HepG2 (cell line): ENCODE results near the gene CYP2C19. TPM values are rescaled to one million over a fixed set of nuclear protein-coding genes. Genes with fewer than 3 reads are reported as not detected.
A peak's percentile ranks its signal among the peaks of the same experiment; 100 is the strongest.

Source experiments
- BCL6 ChIP-seq: IDR thresholded peaks from 2 replicates; pipeline ENCODE4 v1.6.1; 2016; ENCODE audit warnings: missing genetic modification reagents, missing compliant biosample characterization
- EP300 ChIP-seq, 3 experiments: sonication (generic) in 1 of 3; formaldehyde crosslinking in 1 of 3; IDR thresholded peaks; 2 replicates each; pipeline versions ENCODE4 v1.5.1 to v1.6.1; 2011 to 2020; ENCODE audit warnings: low read depth in 2 of 3, low read length in 2 of 3, borderline replicate concordance in 1 of 3, improper control_type of control experiment in 1 of 3, mild to moderate bottlenecking in 1 of 3, missing genetic modification reagents in 1 of 3, moderate library complexity in 1 of 3
- HDAC1 ChIP-seq: sonication (generic); formaldehyde crosslinking; IDR thresholded peaks from 2 replicates; pipeline ENCODE4 v1.5.1; 2020; ENCODE audit warnings: mild to moderate bottlenecking, missing genetic modification reagents
- HNF4A ChIP-seq: sonication (generic); formaldehyde crosslinking; IDR thresholded peaks from 2 replicates; pipeline ENCODE4 v1.4.0; 2020; ENCODE audit warnings: missing genetic modification reagents
- KMT2B ChIP-seq: IDR thresholded peaks from 2 replicates; pipeline ENCODE4 v1.6.1; 2016; ENCODE audit warnings: missing genetic modification reagents, missing compliant biosample characterization
- NR2C2 ChIP-seq: sonication (generic); formaldehyde crosslinking; IDR thresholded peaks from 2 replicates; pipeline ENCODE4 v1.4.0; 2020; ENCODE audit warnings: missing genetic modification reagents, mild to moderate bottlenecking, moderate library complexity, borderline replicate concordance
- POGZ ChIP-seq: sonication (generic); formaldehyde crosslinking; IDR thresholded peaks from 2 replicates; pipeline ENCODE4 v1.4.0; 2020; ENCODE audit warnings: mild to moderate bottlenecking, missing genetic modification reagents
- SRSF4 ChIP-seq: fragments of 200-400 bp; formaldehyde crosslinking; IDR thresholded peaks from one replicate; pipeline ENCODE4 v1.6.1; 2018; ENCODE audit warnings: mild to moderate bottlenecking, low read depth, low read length, moderate library complexity; ENCODE audit not compliant: poor library complexity, severe bottlenecking
- ZFP1 ChIP-seq: IDR thresholded peaks from 2 replicates; pipeline ENCODE4 v1.6.1; 2016
- ZNF124 ChIP-seq: sonication (generic); formaldehyde crosslinking; IDR thresholded peaks from 2 replicates; pipeline ENCODE4 v1.4.0; 2020; ENCODE audit warnings: missing genetic modification reagents
- ZNF567 ChIP-seq: sonication (generic); formaldehyde crosslinking; IDR thresholded peaks from 2 replicates; pipeline ENCODE4 v1.8.1; 2023; ENCODE audit warnings: mild to moderate bottlenecking, missing genetic modification reagents, borderline replicate concordance
- ZNF879 ChIP-seq: sonication (generic); formaldehyde crosslinking; IDR thresholded peaks from 2 replicates; pipeline ENCODE4 v1.8.1; 2023; ENCODE audit warnings: missing genetic modification reagents
- polyA plus RNA-seq, 8 experiments: library from polyadenylated mRNA; depleted of rRNA in 3 of 8; stranded (reverse) in 7 of 8; unstranded in 1 of 8; fragments of >200 nt; fragmentation: Illumina TruSeq in 4 of 8; extraction: Trizol in 4 of 8; gene quantifications; 2 replicates each; pipeline versions ENCODE4 v1.2.1 to v1.2.3, GENCODE V29; 2011 to 2016; ENCODE audit warnings: low read depth in 4 of 8, missing spikeins in 1 of 8, mixed read lengths in 1 of 8; ENCODE audit not compliant: insufficient read depth in 1 of 8
- total RNA-seq, 5 experiments: library from RNA; depleted of rRNA; stranded (reverse); fragments of >200 nt; fragmentation: Illumina TruSeq; extraction: Trizol; gene quantifications; 2 replicates each; pipeline ENCODE4 v1.2.3, GENCODE V29; 2016; ENCODE audit warnings: low read depth in 1 of 5
- TF ChIP-seq, protein P1 (sequence below): sonication (generic); formaldehyde crosslinking; IDR thresholded peaks from 2 replicates; pipeline ENCODE4 v1.4.0; 2020; ENCODE audit warnings: missing genetic modification reagents
- TF ChIP-seq, protein P2 (sequence below): IDR thresholded peaks from 2 replicates; pipeline ENCODE4 v1.6.1; 2016
- TF ChIP-seq, protein P3 (sequence below): sonication (generic); formaldehyde crosslinking; conservative IDR thresholded peaks from 2 replicates; pipeline ENCODE4 v1.4.0; 2020; ENCODE audit warnings: missing genetic modification reagents
- TF ChIP-seq, protein P4 (sequence below), 2 experiments: sonication (generic) in 1 of 2; formaldehyde crosslinking in 1 of 2; IDR thresholded peaks; 2 replicates each; pipeline versions ENCODE4 v1.4.0 to v1.6.1; 2016 to 2020; ENCODE audit warnings: borderline replicate concordance in 1 of 2, low read depth in 1 of 2, mild to moderate bottlenecking in 1 of 2, missing genetic modification reagents in 1 of 2

CYP2C19 gene
- total and polyA plus RNA-seq, 2 of the 13 experiments (the other 11 are each of a cell fraction or from before 2014, with no cell fraction given) = not detected

DNA sequence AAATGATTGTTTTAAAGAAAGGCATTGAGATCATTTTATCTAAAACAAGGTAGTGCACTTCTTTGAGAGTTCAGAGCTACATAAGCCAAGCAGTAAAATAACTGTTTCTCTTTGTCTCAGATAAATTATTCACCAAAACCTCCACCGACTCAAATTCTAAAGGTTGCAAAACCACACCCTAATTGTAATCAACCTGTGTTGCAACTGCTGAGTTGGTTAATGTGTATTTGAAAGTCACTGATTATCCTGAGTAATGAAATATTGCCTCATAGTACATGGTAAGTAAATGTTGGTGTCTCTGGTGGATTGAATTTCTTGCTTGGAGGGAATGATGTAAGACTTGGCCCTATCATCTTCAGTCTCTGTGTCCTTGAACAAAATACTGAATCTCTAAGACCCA lies 140.1 kb downstream of the CYP2C19 start (continued):
- TF ChIP-seq ZNF124 (CRISPR knock-in tag) (peak; percentile 57; the same call in 1 of the 2 replicates), ZNF567 (CRISPR knock-in tag) (no peak), NR2C2 (CRISPR knock-in tag) (peak; percentile 39; the same call in 1 of the 2 replicates), HDAC1 (0 out of 2 replicates have a peak, but pooled peaks have one; percentile 37), BCL6 (CRISPR knock-in tag) (peak; percentile 59; the same call in 1 of the 2 replicates), ZFP1 (CRISPR knock-in tag) (0 out of 2 replicates have a peak, but pooled peaks have one; percentile 29), EP300 (IDR thresholded peaks at IDR 0.05; ENCODE audit: low read depth in 2 of 2, low read length in 2 of 2) (peak in 1 of 2 experiments; percentile 91; a peak in 2 of 4 replicates), EP300 (CRISPR knock-in tag; IDR thresholded peaks at IDR 0.05; ENCODE audit: borderline replicate concordance) (peak; percentile 42; the same call in 1 of the 2 replicates), ZNF879 (CRISPR knock-in tag) (no peak), KMT2B (no peak), SRSF4 (no peak), HNF4A (CRISPR knock-in tag) (peak; percentile 66), POGZ (CRISPR knock-in tag) (peak; percentile 59)
- TF ChIP-seq, protein P1, sequence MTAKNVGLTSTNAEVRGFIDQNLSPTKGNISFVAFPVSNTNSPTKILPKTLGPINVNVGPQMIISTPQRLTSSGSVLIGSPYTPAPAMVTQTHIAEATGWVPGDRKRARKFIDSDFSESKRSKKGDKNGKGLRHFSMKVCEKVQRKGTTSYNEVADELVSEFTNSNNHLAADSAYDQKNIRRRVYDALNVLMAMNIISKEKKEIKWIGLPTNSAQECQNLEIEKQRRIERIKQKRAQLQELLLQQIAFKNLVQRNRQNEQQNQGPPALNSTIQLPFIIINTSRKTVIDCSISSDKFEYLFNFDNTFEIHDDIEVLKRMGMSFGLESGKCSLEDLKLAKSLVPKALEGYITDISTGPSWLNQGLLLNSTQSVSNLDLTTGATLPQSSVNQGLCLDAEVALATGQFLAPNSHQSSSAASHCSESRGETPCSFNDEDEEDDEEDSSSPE = peak; percentile 40; the same call in 1 of the 2 replicates
- TF ChIP-seq, protein P2, sequence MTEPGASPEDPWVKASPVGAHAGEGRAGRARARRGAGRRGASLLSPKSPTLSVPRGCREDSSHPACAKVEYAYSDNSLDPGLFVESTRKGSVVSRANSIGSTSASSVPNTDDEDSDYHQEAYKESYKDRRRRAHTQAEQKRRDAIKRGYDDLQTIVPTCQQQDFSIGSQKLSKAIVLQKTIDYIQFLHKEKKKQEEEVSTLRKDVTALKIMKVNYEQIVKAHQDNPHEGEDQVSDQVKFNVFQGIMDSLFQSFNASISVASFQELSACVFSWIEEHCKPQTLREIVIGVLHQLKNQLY (CRISPR knock-in tag) = 0 out of 2 replicates have a peak, but pooled peaks have one; percentile 15
- TF ChIP-seq, protein P3, sequence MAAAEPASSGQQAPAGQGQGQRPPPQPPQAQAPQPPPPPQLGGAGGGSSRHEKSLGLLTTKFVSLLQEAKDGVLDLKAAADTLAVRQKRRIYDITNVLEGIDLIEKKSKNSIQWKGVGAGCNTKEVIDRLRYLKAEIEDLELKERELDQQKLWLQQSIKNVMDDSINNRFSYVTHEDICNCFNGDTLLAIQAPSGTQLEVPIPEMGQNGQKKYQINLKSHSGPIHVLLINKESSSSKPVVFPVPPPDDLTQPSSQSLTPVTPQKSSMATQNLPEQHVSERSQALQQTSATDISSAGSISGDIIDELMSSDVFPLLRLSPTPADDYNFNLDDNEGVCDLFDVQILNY (CRISPR knock-in tag) = no peak
- TF ChIP-seq, protein P4, sequence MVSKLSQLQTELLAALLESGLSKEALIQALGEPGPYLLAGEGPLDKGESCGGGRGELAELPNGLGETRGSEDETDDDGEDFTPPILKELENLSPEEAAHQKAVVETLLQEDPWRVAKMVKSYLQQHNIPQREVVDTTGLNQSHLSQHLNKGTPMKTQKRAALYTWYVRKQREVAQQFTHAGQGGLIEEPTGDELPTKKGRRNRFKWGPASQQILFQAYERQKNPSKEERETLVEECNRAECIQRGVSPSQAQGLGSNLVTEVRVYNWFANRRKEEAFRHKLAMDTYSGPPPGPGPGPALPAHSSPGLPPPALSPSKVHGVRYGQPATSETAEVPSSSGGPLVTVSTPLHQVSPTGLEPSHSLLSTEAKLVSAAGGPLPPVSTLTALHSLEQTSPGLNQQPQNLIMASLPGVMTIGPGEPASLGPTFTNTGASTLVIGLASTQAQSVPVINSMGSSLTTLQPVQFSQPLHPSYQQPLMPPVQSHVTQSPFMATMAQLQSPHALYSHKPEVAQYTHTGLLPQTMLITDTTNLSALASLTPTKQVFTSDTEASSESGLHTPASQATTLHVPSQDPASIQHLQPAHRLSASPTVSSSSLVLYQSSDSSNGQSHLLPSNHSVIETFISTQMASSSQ (IDR thresholded peaks at IDR 0.05; ENCODE audit: low read depth) = peak; percentile 96
- TF ChIP-seq, protein P4 (CRISPR knock-in tag; IDR thresholded peaks at IDR 0.05; ENCODE audit: borderline replicate concordance) = peak; percentile 85
